MG63 (cell line): Measurements from ENCODE around the gene DTL. TPM values are rescaled to one million over a fixed set of nuclear protein-coding genes. Genes with fewer than 3 reads are reported as not detected.

Experiments used
- DNase-seq: peaks from one replicate; pipeline ENCODE4 v3.0.0-alpha.2; 2020
- H3K27me3 ChIP-seq: fragments of 250-450 bp; sonication (Bioruptor Pico); 2 replicates; pipeline ENCODE4 v1.5.1; 2020; ENCODE audit warnings: mild to moderate bottlenecking, moderate library complexity
- H3K36me3 ChIP-seq: fragments of 250-450 bp; sonication (Bioruptor Pico); 2 replicates; pipeline ENCODE4 v1.5.1; 2020; ENCODE audit warnings: mild to moderate bottlenecking, moderate library complexity
- H3K4me3 ChIP-seq: fragments of 250-450 bp; sonication (Bioruptor Pico); 2 replicates; pipeline ENCODE4 v1.5.1; 2020; ENCODE audit warnings: mild to moderate bottlenecking, moderate library complexity
- H3K9me3 ChIP-seq: fragments of 250-450 bp; sonication (Bioruptor Pico); 2 replicates; pipeline ENCODE4 v1.5.1; 2020; ENCODE audit warnings: mild to moderate bottlenecking, moderate library complexity
- total RNA-seq: library from RNA; depleted of rRNA; stranded (reverse); fragments of >200 nt; shearing (Covaris generic); gene quantifications from 2 replicates; pipeline ENCODE4 v1.2.3, GENCODE V29; 2014; ENCODE audit warnings: low replicate concordance; rRNA removed

DTL gene
- total RNA-seq, 1 experiment from 2014 or later, result 35.1 TPM

- Histone ChIP-seq H3K27me3 (no peaks in the 10 kb centered on the region), H3K36me3 (no peaks in the 10 kb centered on the region), H3K9me3 (no peaks in the 10 kb centered on the region; the same call in 1 of the 2 replicates), H3K4me3 (no peak overlapping the region)
- DNase-seq, result no peak
Observed at GRCh38 chr1:212133319-212133718, 97.8 kb downstream of the DTL start.

GRCh38 chr1:212135166-212135565 lies 99.6 kb downstream of the DTL start:
- Histone ChIP-seq H3K4me3 (no peak overlapping the region), H3K9me3 (no peaks in the 10 kb centered on the region; the same call in 1 of the 2 replicates), H3K27me3 (no peaks in the 10 kb centered on the region), H3K36me3 (no peaks in the 10 kb centered on the region)
- no peak for DNase-seq

GRCh38 chr1:212137854-212138253 lies 102.3 kb downstream of the DTL start:
- H3K4me3 ChIP-seq, result no peak overlapping the region
- DNase-seq, result no peak
- H3K36me3 ChIP-seq, result no peaks in the 10 kb centered on the region
- H3K9me3 ChIP-seq, result no peaks in the 10 kb centered on the region; the same call in 1 of the 2 replicates
- H3K27me3 ChIP-seq, result no peaks in the 10 kb centered on the region

DNA sequence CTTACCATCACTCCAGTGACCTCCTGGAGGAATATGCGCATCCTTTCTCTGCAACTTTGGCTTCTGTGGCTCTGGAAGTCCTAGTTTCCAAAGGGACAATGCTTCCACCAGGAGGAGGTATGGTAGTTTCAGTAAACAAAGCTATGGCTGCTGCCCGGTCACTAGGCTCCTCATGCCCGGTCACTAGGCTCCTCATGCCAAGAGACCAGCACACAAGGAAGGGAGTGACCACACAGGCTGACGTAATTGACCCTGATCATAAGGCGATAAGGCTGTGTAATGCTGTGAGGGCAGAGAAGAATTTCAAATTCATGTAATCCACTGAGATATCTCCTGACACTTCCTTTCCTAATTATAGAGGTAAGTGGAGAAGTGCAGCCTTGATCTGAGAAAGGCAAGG lies 102.9 kb downstream of the DTL start:
- H3K27me3 ChIP-seq, result no peaks in the 10 kb centered on the region
- DNase-seq, result no peak
- H3K4me3 ChIP-seq, result no peak overlapping the region
- no peaks in the 10 kb centered on the region for H3K36me3 ChIP-seq
- no peaks in the 10 kb centered on the region; the same call in 1 of the 2 replicates for H3K9me3 ChIP-seq

GRCh38 chr1:212139526-212140135 lies 104.1 kb downstream of the DTL start:
- Histone ChIP-seq H3K27me3 (no peaks in the 10 kb centered on the region), H3K36me3 (no peaks in the 10 kb centered on the region), H3K4me3 (no peak overlapping the region), H3K9me3 (no peaks in the 10 kb centered on the region; the same call in 1 of the 2 replicates)
- no peak for DNase-seq

- H3K9me3 ChIP-seq, result no peaks in the 10 kb centered on the region
- no peak overlapping the region for H3K4me3 ChIP-seq
- peak; percentile 93 for DNase-seq
- no peaks in the 10 kb centered on the region for H3K27me3 ChIP-seq
- no peaks in the 10 kb centered on the region for H3K36me3 ChIP-seq
Observed at GRCh38 chr1:212141404-212141803, 105.9 kb downstream of the DTL start.

DNA sequence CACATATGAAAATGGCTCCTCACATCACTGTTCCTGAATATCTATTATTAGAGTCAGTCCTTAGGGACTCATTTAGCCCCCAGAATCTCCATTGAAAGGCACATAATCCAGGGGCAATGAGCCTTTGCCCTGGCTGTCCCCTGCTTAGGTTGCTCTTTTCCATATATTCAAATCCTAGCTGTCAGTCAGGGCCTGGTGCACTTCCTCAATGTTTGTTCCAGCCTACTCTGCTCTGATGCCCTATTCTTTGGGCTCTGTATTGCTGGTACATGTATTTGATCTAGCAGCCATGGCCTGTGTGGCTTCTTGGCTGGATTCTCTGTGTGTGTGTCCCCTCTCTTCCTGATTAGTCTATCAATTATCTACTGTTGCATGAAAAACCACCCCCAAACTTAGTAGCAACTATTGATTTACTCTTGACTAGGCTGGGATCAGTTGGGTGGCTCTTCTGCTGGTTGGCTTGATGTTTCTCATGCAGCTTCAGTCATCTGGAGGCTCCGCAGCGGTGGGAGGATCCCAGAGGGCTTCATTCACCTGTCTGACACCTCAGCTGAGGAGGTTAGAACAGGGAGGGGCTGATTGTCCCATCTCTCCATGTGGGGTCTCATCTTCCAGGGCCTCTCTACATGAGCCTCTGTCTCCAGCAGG lies 107.5 kb downstream of the DTL start:
- H3K9me3 ChIP-seq, result no peaks in the 10 kb centered on the region
- no peak for DNase-seq
- H3K27me3 ChIP-seq, result no peaks in the 10 kb centered on the region
- H3K36me3 ChIP-seq, result no peaks in the 10 kb centered on the region
- H3K4me3 ChIP-seq, result no peak overlapping the region

- Histone ChIP-seq H3K27me3 (no peaks in the 10 kb centered on the region), H3K9me3 (no peaks in the 10 kb centered on the region), H3K36me3 (no peaks in the 10 kb centered on the region), H3K4me3 (no peak overlapping the region)
- no peak for DNase-seq
Observed at GRCh38 chr1:212147581-212148033, 112.1 kb downstream of the DTL start.

GRCh38 chr1:212149566-212149965 lies 114.0 kb downstream of the DTL start:
- Histone ChIP-seq H3K9me3 (no peaks in the 10 kb centered on the region), H3K4me3 (no peak overlapping the region), H3K27me3 (no peaks in the 10 kb centered on the region), H3K36me3 (no peaks in the 10 kb centered on the region)
- no peak for DNase-seq

DNA sequence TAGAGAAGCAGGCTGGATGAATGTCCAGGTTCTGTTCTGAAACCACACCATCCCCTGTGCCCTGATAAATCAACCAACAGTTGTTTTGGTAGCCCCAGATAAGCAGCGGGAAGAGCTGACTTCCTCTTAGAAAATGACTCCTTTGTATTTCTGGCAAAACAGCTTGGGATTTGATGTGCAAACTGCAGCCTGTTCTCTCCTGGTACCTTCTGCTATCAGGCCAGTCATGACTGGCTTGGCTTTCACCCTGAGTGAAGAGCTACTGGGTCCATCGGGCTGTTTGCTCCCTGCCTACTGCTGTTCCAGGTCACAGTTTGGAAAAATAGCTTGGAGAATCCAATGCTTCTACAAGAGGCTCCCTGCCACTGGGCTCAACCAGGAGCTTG lies 116.8 kb downstream of the DTL start:
- no peak overlapping the region for H3K4me3 ChIP-seq
- no peaks in the 10 kb centered on the region for H3K36me3 ChIP-seq
- H3K9me3 ChIP-seq, result no peaks in the 10 kb centered on the region
- DNase-seq, result no peak
- no peaks in the 10 kb centered on the region for H3K27me3 ChIP-seq

- Histone ChIP-seq H3K4me3 (no peak overlapping the region), H3K27me3 (no peaks in the 10 kb centered on the region), H3K36me3 (no peaks in the 10 kb centered on the region), H3K9me3 (no peaks in the 10 kb centered on the region)
- DNase-seq, result no peak
Observed at GRCh38 chr1:212152869-212153268, 117.3 kb downstream of the DTL start.

- H3K9me3 ChIP-seq, result no peaks in the 10 kb centered on the region
- H3K4me3 ChIP-seq, result no peak overlapping the region
- DNase-seq, result no peak
- no peaks in the 10 kb centered on the region for H3K36me3 ChIP-seq
- H3K27me3 ChIP-seq, result no peaks in the 10 kb centered on the region
Observed at GRCh38 chr1:212153635-212154034, 118.1 kb downstream of the DTL start.

Other genes with a start within 250 kb of the DTL start
- 17.9 and 27.2 TPM in 2 replicates for gene LPGAT1, start 205.0 kb upstream of the DTL start, total RNA-seq
- 25.0 and 44.7 TPM in 2 replicates for gene INTS7, start 191 bp upstream of the DTL start, total RNA-seq
- gene PPP2R5A, start 249.7 kb downstream of the DTL start, total RNA-seq, result 23.6 and 40.7 TPM in 2 replicates